Panc1 (cell line): ENCODE results near the gene NPAS2. TPM values are rescaled to one million over a fixed set of nuclear protein-coding genes. Genes with fewer than 3 reads are reported as not detected.

Experiments
- ATAC-seq: fragments of 200-7000 bp; cut with Tn5 transposase; 2 replicates; pipeline ENCODE4 v1.9.1; 2020; ENCODE audit warnings: mild to moderate bottlenecking, moderate library complexity
- BruUV-seq: library from RNA; stranded (reverse); fragments of 400-500 nt; replicated peaks from 2 replicates; lab custom pipeline; 2021; lab: Mats Ljungman, UMichigan
- CTCF ChIA-PET: fragments of 300-600 bp; sonication (Branson Sonifier 250); formaldehyde crosslinking; loops from one replicate; lab custom pipeline; 2022; ENCODE audit warnings: antibody characterized with exemption; lab: Charles Lee
- POLR2A ChIA-PET: fragments of 300-600 bp; sonication (Branson Sonifier 250); formaldehyde crosslinking; loops from one replicate; lab custom pipeline; 2022; ENCODE audit warnings: antibody characterized with exemption; lab: Charles Lee
- DNase-seq: peaks from one replicate; pipeline ENCODE4 v3.0.0-alpha.2; 2010; ENCODE audit warnings: low read depth, low spot score
- H3K27ac ChIP-seq: 2 replicates; pipeline ENCODE4 v1.5.1; 2011; ENCODE audit warnings: mild to moderate bottlenecking, low read length, inconsistent platforms
- H3K27me3 ChIP-seq: fragments of 200-500 bp; sonication (Bioruptor generic); 2 replicates; pipeline ENCODE4 v1.6.0; 2014; ENCODE audit warnings: low read length, inconsistent platforms; ENCODE audit not compliant: control insufficient read depth, insufficient read depth
- H3K36me3 ChIP-seq: fragments of 200-500 bp; sonication (Bioruptor generic); 2 replicates; pipeline ENCODE4 v1.5.1; 2014; ENCODE audit warnings: inconsistent platforms, mild to moderate bottlenecking, low read length, moderate library complexity; ENCODE audit not compliant: control insufficient read depth, insufficient read depth
- H3K4me1 ChIP-seq: 2 replicates; pipeline ENCODE4 v1.5.1; 2011; ENCODE audit warnings: inconsistent platforms, mild to moderate bottlenecking, low read length, moderate library complexity; ENCODE audit not compliant: control insufficient read depth, insufficient read depth
- H3K4me3 ChIP-seq, 2 experiments: 2 replicates each; pipeline ENCODE4 v1.5.1; 2011 to 2012; ENCODE audit warnings: low read depth in 2 of 2, low read length in 2 of 2, mild to moderate bottlenecking in 2 of 2, inconsistent platforms in 1 of 2, moderate library complexity in 1 of 2
- H3K9me3 ChIP-seq: fragments of 200-500 bp; sonication (Bioruptor generic); 2 replicates; pipeline ENCODE4 v1.5.1; 2014; ENCODE audit warnings: low read depth, mild to moderate bottlenecking, inconsistent platforms, low read length, moderate library complexity; ENCODE audit not compliant: control insufficient read depth, insufficient read depth
- CTCF ChIP-seq: fragments of 450-650 bp; IDR thresholded peaks from 2 replicates; pipeline ENCODE4 v1.5.1; 2017; ENCODE audit warnings: mild to moderate bottlenecking
- POLR2AphosphoS5 ChIP-seq: IDR thresholded peaks from 2 replicates; pipeline ENCODE4 v1.6.1; 2012; ENCODE audit warnings: mild to moderate bottlenecking, low read depth, low read length, moderate library complexity
- REST ChIP-seq, 2 experiments: IDR thresholded peaks; 2 replicates each; pipeline ENCODE4 v1.6.1; 2011 to 2012; ENCODE audit warnings: low read depth in 2 of 2, control low read depth in 1 of 2, low read length in 1 of 2, mild to moderate bottlenecking in 1 of 2, moderate library complexity in 1 of 2; ENCODE audit not compliant: insufficient read depth in 1 of 2
- SIN3A ChIP-seq: IDR thresholded peaks from 2 replicates; pipeline ENCODE4 v1.6.1; 2012; ENCODE audit warnings: low read depth, mild to moderate bottlenecking, low read length, moderate library complexity, borderline replicate concordance; ENCODE audit not compliant: insufficient read depth
- TCF7L2 ChIP-seq: IDR thresholded peaks from 2 replicates; pipeline ENCODE4 v1.6.1; 2011; ENCODE audit warnings: mild to moderate bottlenecking, low read depth, low read length, inconsistent platforms
- in situ Hi-C: cut with HindIII; loops from 2 replicates; pipeline ENCODE4 v1.10.0; 2016; ENCODE audit warnings: low sequenced_read_pairs, low pct_unique_long_range_greater_than_20kb
- intact Hi-C: fragments of 100-400 bp; cut with micrococcal nuclease; formaldehyde crosslinking; loops from one replicate; pipeline ENCODE4 v1.10.0; 2022; ENCODE audit not compliant: unreplicated experiment
- total RNA-seq: library from RNA; stranded (reverse); gene quantifications from one replicate; pipeline ENCODE4 v1.2.1, GENCODE V29; 2021; ENCODE audit not compliant: unreplicated experiment

Gene NPAS2
- total RNA-seq, 1 experiment from 2014 or later, result 72.8 TPM

GRCh38 chr2:100821255-100821910, 1.4 kb downstream of the NPAS2 start:
- BruUV-seq, result no TSS peak
- in situ Hi-C loops (no loop called here), intact Hi-C loops (loop anchor here (5.0 kb wide), 2 partner anchors 89 to 161 kb away; no protein-coding TSS in a partner anchor)
- ATAC-seq (0 out of 2 replicates have a peak, but pooled peaks have one; percentile 27), DNase-seq (no peak)
- POLR2A ChIA-PET, result interaction anchor here (0.6 to 0.7 kb wide), 3 partner anchors 16 to 326 kb away, joined by 3 to 5 read pairs (median 3); no protein-coding TSS in a partner anchor
- no peaks in the 10 kb centered on the region for H3K9me3 ChIP-seq
- TF ChIP-seq CTCF (peak; percentile 34), REST (IDR thresholded peaks at IDR 0.05; ENCODE audit: insufficient read depth in 1 of 2, low read depth in 2 of 2, low read length in 1 of 2) (no peak), SIN3A (no peak), TCF7L2 (no peak), POLR2AphosphoS5 (no peak)
- H3K36me3 ChIP-seq, result no peaks in the 10 kb centered on the region; the same call in 1 of the 2 replicates
- H3K4me1 ChIP-seq, result peaks cover 46% of the 10 kb centered on the region
- peak overlapping the region; percentile 77 to 92 for H3K4me3 ChIP-seq
- H3K27me3 ChIP-seq, result no peaks in the 10 kb centered on the region
- CTCF ChIA-PET, result interaction anchor here (1.0 kb wide), 1 partner anchor 227 kb away, joined by 5 read pairs; no protein-coding TSS in a partner anchor
- peak overlapping the region; percentile 84 for H3K27ac ChIP-seq

- ATAC-seq, result no peak
- Histone ChIP-seq H3K27me3 (no peaks in the 10 kb centered on the region), H3K27ac (peak overlapping the region; percentile 84), H3K36me3 (no peaks in the 10 kb centered on the region; the same call in 1 of the 2 replicates), H3K4me3 (peak overlapping the region; percentile 77 to 92), H3K4me1 (peaks cover 46% of the 10 kb centered on the region), H3K9me3 (no peaks in the 10 kb centered on the region)
- TSS peak; percentile 61 for BruUV-seq
- in situ Hi-C loops (no loop called here), intact Hi-C loops (loop anchor here (5.0 kb wide), 2 partner anchors 90 to 160 kb away; no protein-coding TSS in a partner anchor)
- 0 out of 2 replicates have a peak, but pooled peaks have one; percentile 1 for TF ChIP-seq CTCF
- no peak for TF ChIP-seq REST (IDR thresholded peaks at IDR 0.05; ENCODE audit: insufficient read depth in 1 of 2, low read depth in 2 of 2, low read length in 1 of 2)
- POLR2A ChIA-PET, result no interaction called here
- DNase-seq, result no peak
- CTCF ChIA-PET, result interaction anchor here (1.0 kb wide), 1 partner anchor 228 kb away, joined by 5 read pairs; no protein-coding TSS in a partner anchor
These were observed 1.9 kb downstream of the NPAS2 start for GRCh38 chr2:100821911-100822265.
